ENCODE measurements around the gene CCDC174. TPM values are rescaled to one million over a fixed set of nuclear protein-coding genes. Genes with fewer than 3 reads are reported as not detected.

The CCDC174 gene
- total and polyA plus RNA-seq, 2 donors (not counting 1 experiment from before 2014, with no cell fraction given) = 9.9 to 47.1 TPM

DNA sequence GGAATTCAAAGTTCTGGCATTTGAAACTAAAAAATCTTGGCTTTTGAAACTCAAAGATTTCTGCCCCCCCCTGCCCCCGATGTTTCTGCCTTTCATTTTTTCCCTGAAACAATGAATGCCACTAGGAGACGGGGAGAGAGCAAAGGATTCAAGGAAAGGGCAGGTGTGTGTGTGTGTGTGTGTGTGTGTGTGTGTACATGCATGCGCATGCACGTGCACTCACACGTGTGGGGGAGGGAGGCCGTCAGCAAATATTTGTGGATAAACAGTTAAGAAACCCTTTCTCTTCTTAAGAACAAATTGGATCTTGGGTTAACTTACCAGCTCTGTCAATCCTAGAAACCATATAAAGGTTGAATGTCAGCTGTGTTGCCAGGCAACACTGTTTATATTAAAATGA lies 29.2 kb upstream of the CCDC174 start:
- Histone ChIP-seq H3K4me2 (replicated peaks; ENCODE audit: low read depth, low read length, poor library complexity, severe bottlenecking) (no peak overlapping the region), H3K4me3 (ENCODE audit: control extremely low read depth in 1 of 5, extremely low read depth in 1 of 5, insufficient read depth in 1 of 5, low read depth in 2 of 5, low read length in 4 of 5) (no peak overlapping the region), H2AFZ (ENCODE audit: insufficient read depth, low read depth, low read length, poor library complexity, severe bottlenecking) (no peak overlapping the region), H3K36me3 (replicated peaks in 1 of 2; ENCODE audit: control extremely low read depth in 1 of 2, control insufficient read depth in 1 of 2, extremely low read depth in 1 of 2, insufficient read depth in 2 of 2, low read length in 1 of 2) (no peaks in the 10 kb centered on the region), H3K9ac (ENCODE audit: low read length) (no peak overlapping the region), H3K9me3 (ENCODE audit: control extremely low read depth in 1 of 3, control insufficient read depth in 2 of 3, insufficient read depth in 1 of 3, low read length in 2 of 3) (no peaks in the 10 kb centered on the region), H3K27ac (ENCODE audit: low read length in 2 of 2) (no peak overlapping the region), H4K20me1 (ENCODE audit: control insufficient read depth, insufficient read depth, low read length, poor library complexity, severe bottlenecking) (no peaks in the 10 kb centered on the region), H3K79me2 (ENCODE audit: control insufficient read depth, insufficient read depth, low read length) (no peaks in the 10 kb centered on the region), H3K27me3 (replicated peaks in 1 of 4; ENCODE audit: control extremely low read depth in 1 of 4, control insufficient read depth in 3 of 4, insufficient read depth in 4 of 4, low read length in 3 of 4) (peaks cover 0 to 8% (median 0%) of the 10 kb centered on the region in 4 experiments), H3K4me1 (ENCODE audit: control insufficient read depth in 2 of 2, insufficient read depth in 2 of 2, low read length in 2 of 2) (no peaks in the 10 kb centered on the region)
- no peaks in the 10 kb centered on the region for H3K9me3 Mint-ChIP-seq (ENCODE audit: insufficient read depth)
- no peak overlapping the region for H3K4me3 Mint-ChIP-seq
- POLR2A ChIA-PET = no interaction called here
- no peak for ATAC-seq (ENCODE audit: low read depth)
- no peak overlapping the region for H3K27ac Mint-ChIP-seq
- peaks cover 36% of the 10 kb centered on the region for H3K27me3 Mint-ChIP-seq
- DNase-seq = no peak
- H3K4me1 Mint-ChIP-seq = no peaks in the 10 kb centered on the region
- TF ChIP-seq, protein P1, sequence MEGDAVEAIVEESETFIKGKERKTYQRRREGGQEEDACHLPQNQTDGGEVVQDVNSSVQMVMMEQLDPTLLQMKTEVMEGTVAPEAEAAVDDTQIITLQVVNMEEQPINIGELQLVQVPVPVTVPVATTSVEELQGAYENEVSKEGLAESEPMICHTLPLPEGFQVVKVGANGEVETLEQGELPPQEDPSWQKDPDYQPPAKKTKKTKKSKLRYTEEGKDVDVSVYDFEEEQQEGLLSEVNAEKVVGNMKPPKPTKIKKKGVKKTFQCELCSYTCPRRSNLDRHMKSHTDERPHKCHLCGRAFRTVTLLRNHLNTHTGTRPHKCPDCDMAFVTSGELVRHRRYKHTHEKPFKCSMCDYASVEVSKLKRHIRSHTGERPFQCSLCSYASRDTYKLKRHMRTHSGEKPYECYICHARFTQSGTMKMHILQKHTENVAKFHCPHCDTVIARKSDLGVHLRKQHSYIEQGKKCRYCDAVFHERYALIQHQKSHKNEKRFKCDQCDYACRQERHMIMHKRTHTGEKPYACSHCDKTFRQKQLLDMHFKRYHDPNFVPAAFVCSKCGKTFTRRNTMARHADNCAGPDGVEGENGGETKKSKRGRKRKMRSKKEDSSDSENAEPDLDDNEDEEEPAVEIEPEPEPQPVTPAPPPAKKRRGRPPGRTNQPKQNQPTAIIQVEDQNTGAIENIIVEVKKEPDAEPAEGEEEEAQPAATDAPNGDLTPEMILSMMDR (IDR thresholded peaks at IDR 0.05) = no peak
- TF ChIP-seq EZH2 (IDR thresholded peaks at IDR 0.05; ENCODE audit: borderline replicate concordance, insufficient read depth, low read depth, low read length, poor library complexity, severe bottlenecking) = no peak
- intact Hi-C loops (cut with micrococcal nuclease) = no loop called here
- CTCF ChIA-PET = no interaction called here
- 100% methylated on average over 1 of the region's 6 CpGs for WGBS (ENCODE audit: insufficient coverage)

DNA sequence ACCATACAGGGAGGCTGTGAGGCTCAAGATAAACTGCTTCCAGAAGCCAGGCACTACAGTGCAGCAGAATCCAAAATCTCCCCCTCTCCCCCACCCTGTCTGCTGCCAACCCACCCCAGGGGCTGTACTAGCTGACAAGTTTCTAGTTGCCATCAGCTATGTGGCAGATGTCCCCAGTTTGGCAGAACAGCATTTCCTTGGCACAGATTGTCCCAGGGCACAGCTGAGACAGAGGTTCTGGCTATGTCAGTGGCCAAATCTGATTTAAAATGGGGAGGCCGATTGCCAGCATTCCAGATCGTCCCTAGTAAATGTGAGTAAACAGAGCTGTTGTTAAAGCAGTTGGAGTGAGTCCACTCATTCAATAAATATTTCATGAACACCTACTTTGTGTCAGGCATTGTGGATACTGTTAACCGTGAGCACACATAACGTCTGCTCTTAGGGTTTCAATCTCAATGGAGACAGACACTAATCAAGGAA lies 28.0 kb upstream of the CCDC174 start:
- Histone ChIP-seq H3K9ac (ENCODE audit: low read length) (no peak overlapping the region), H3K27me3 (replicated peaks in 1 of 4; ENCODE audit: control extremely low read depth in 1 of 4, control insufficient read depth in 3 of 4, insufficient read depth in 4 of 4, low read length in 3 of 4) (peaks cover 0 to 18% (median 0%) of the 10 kb centered on the region in 4 experiments), H3K4me3 (ENCODE audit: control extremely low read depth in 1 of 5, extremely low read depth in 1 of 5, insufficient read depth in 1 of 5, low read depth in 2 of 5, low read length in 4 of 5) (no peak overlapping the region), H3K9me3 (ENCODE audit: control extremely low read depth in 1 of 3, control insufficient read depth in 2 of 3, insufficient read depth in 1 of 3, low read length in 2 of 3) (peaks cover 0 to 6% (median 0%) of the 10 kb centered on the region in 3 donors), H3K4me1 (ENCODE audit: control insufficient read depth in 2 of 2, insufficient read depth in 2 of 2, low read length in 2 of 2) (no peaks in the 10 kb centered on the region), H3K4me2 (replicated peaks; ENCODE audit: low read depth, low read length, poor library complexity, severe bottlenecking) (no peak overlapping the region), H4K20me1 (ENCODE audit: control insufficient read depth, insufficient read depth, low read length, poor library complexity, severe bottlenecking) (no peaks in the 10 kb centered on the region), H3K27ac (ENCODE audit: low read length in 2 of 2) (no peak overlapping the region), H3K36me3 (replicated peaks in 1 of 2; ENCODE audit: control extremely low read depth in 1 of 2, control insufficient read depth in 1 of 2, extremely low read depth in 1 of 2, insufficient read depth in 2 of 2, low read length in 1 of 2) (no peaks in the 10 kb centered on the region), H2AFZ (ENCODE audit: insufficient read depth, low read depth, low read length, poor library complexity, severe bottlenecking) (no peak overlapping the region), H3K79me2 (ENCODE audit: control insufficient read depth, insufficient read depth, low read length) (no peaks in the 10 kb centered on the region)
- no peak for TF ChIP-seq EZH2 (IDR thresholded peaks at IDR 0.05; ENCODE audit: borderline replicate concordance, insufficient read depth, low read depth, low read length, poor library complexity, severe bottlenecking)
- TF ChIP-seq, protein P1 (IDR thresholded peaks at IDR 0.05) = no peak
- no peaks in the 10 kb centered on the region for H3K9me3 Mint-ChIP-seq (ENCODE audit: insufficient read depth)
- intact Hi-C loops (cut with micrococcal nuclease) = no loop called here
- H3K27me3 Mint-ChIP-seq = peaks cover 39% of the 10 kb centered on the region
- POLR2A ChIA-PET = interaction anchor here (0.5 kb wide), 1 partner anchor 10 kb away, joined by 3 read pairs; no protein-coding TSS in a partner anchor
- CTCF ChIA-PET = no interaction called here
- no peaks in the 10 kb centered on the region for H3K4me1 Mint-ChIP-seq
- H3K4me3 Mint-ChIP-seq = no peak overlapping the region
- ATAC-seq (ENCODE audit: low read depth) (no peak), DNase-seq (no peak)
- no CpG with 5 or more reads among the region's 4 CpGs for WGBS (ENCODE audit: insufficient coverage)
- no peak overlapping the region for H3K27ac Mint-ChIP-seq

Measured in B cell (primary cell).